OCI-M1 (cell line): ENCODE data around the gene SELENON.

Experiments
- DNase-seq: peaks from one replicate; lab custom pipeline; 2025; lab: John Stamatoyannopoulos, UW

The SELENON gene

GRCh38 chr1:25799935-25800702 is at the start of gene SELENON:
TSS of gene SELENON (plus strand) at chr1:25800193. CDS start at chr1:25800231, 38 bp downstream.
- DNase-seq = peak; percentile 52

GRCh38 chr1:25750923-25751605 is 48.9 kb upstream of the SELENON start:
- no peak for DNase-seq

- DNase-seq = no peak
These were observed 45.4 kb upstream of the SELENON start for GRCh38 chr1:25754470-25755181.

GRCh38 chr1:25755475-25756125 is 44.4 kb upstream of the SELENON start:
- no peak for DNase-seq

GRCh38 chr1:25756215-25756614 is 43.8 kb upstream of the SELENON start:
- no peak for DNase-seq

- DNase-seq = no peak
These were observed 42.7 kb upstream of the SELENON start for GRCh38 chr1:25757151-25757845.

GRCh38 chr1:25757846-25758185 is 42.2 kb upstream of the SELENON start:
- no peak for DNase-seq

GRCh38 chr1:25758466-25759070 is 41.4 kb upstream of the SELENON start:
- no peak for DNase-seq

GRCh38 chr1:25760122-25760719 is 39.8 kb upstream of the SELENON start:
- DNase-seq = no peak

GRCh38 chr1:25760871-25761270 is 39.1 kb upstream of the SELENON start:
- peak; percentile 77 for DNase-seq

- no peak for DNase-seq
These were observed 36.5 kb upstream of the SELENON start for GRCh38 chr1:25763493-25763892.

GRCh38 chr1:25765136-25765922 is 34.7 kb upstream of the SELENON start:
- no peak for DNase-seq

- peak; percentile 39 for DNase-seq
These were observed 33.9 kb upstream of the SELENON start for GRCh38 chr1:25765923-25766589.

- no peak for DNase-seq
These were observed 33.1 kb upstream of the SELENON start for GRCh38 chr1:25766721-25767436.

- no peak for DNase-seq
These were observed 32.6 kb upstream of the SELENON start for GRCh38 chr1:25767437-25767770.

GRCh38 chr1:25768999-25769398 is 31.0 kb upstream of the SELENON start:
- DNase-seq = no peak

GRCh38 chr1:25769625-25770383 is 30.2 kb upstream of the SELENON start:
- no peak for DNase-seq

- no peak for DNase-seq
These were observed 29.3 kb upstream of the SELENON start for GRCh38 chr1:25770541-25771220.
